Vagina (tissue), 2 donors: ENCODE measurements around the gene CAMK2B.

Experiments
- CTCF ChIP-seq, 3 experiments: fragments of 450-650 bp in 2 of 3; fragments of 200-600 bp in 1 of 3; sonication (generic) in 1 of 3; IDR thresholded peaks; one replicate each; pipeline ENCODE4 v1.5.1; 2017 to 2019; ENCODE audit warnings: antibody characterized with exemption in 3 of 3, mild to moderate bottlenecking in 2 of 3, moderate library complexity in 2 of 3
- POLR2A ChIP-seq, 2 donors: fragments of 450-650 bp; IDR thresholded peaks; one replicate each; pipeline ENCODE4 v1.6.1; 2017; ENCODE audit warnings: antibody characterized with exemption in 2 of 2, mild to moderate bottlenecking in 2 of 2, moderate library complexity in 2 of 2
- POLR2AphosphoS5 ChIP-seq, 2 donors: sonication (generic); formaldehyde crosslinking; IDR thresholded peaks; one replicate each; pipeline ENCODE4 v1.9.0; 2017; ENCODE audit warnings: antibody characterized with exemption in 2 of 2, mild to moderate bottlenecking in 2 of 2, low read depth in 1 of 2; ENCODE audit not compliant: insufficient read depth in 1 of 2

- no peak for TF ChIP-seq CTCF (IDR thresholded peaks at IDR 0.05)
- TF ChIP-seq POLR2AphosphoS5 (IDR thresholded peaks at IDR 0.05; ENCODE audit: insufficient read depth in 1 of 2, low read depth in 1 of 2), result no peak
- no peak for TF ChIP-seq POLR2A (IDR thresholded peaks at IDR 0.05)
Measured at GRCh38 chr7:44289341-44290251, 35.8 kb downstream of the CAMK2B start.
